ENCODE measurements around the gene ARID2. TPM values are rescaled to one million over a fixed set of nuclear protein-coding genes. Genes with fewer than 3 reads are reported as not detected.

Gene ARID2
- total RNA-seq, 4 donors from 2014 or later, result 10.5 to 25.0 (median 11.7) TPM

- Histone ChIP-seq H3K4me1 (peaks cover 23 to 26% of the 10 kb centered on the region in 2 donors), H3K4me3 (no peak overlapping the region), H3K27me3 (no peaks in the 10 kb centered on the region), H3K36me3 (no peaks in the 10 kb centered on the region), H3K27ac (peak overlapping the region in 1 of 4 donors; percentile 1), H3K9me3 (no peaks in the 10 kb centered on the region)
- in situ Hi-C loops (cut with MboI; ENCODE audit: low sequenced_read_pairs in 4 of 4) (loop anchor here in 1 of 4 donors (25.0 kb wide), 1 partner anchor 206 kb away; no protein-coding TSS in a partner anchor), intact Hi-C loops (cut with DNase I; ENCODE audit: low total_unique reads) (no loop called here)
- TF ChIP-seq POLR2A (IDR thresholded peaks at IDR 0.05), result no peak
- TF ChIP-seq CTCF (IDR thresholded peaks at IDR 0.05 in 4 of 5, conservative IDR thresholded peaks at IDR 0.05 in 1 of 5), result no peak
- no peak for DNase-seq
- no peak for ATAC-seq
These were observed 27.2 kb downstream of the ARID2 start for GRCh38 chr12:45756666-45757065.

- intact Hi-C loops (cut with DNase I; ENCODE audit: low total_unique reads) (no loop called here), in situ Hi-C loops (cut with MboI; ENCODE audit: low sequenced_read_pairs in 4 of 4) (loop anchor here in 1 of 4 donors (25.0 kb wide), 1 partner anchor 205 kb away; no protein-coding TSS in a partner anchor)
- ATAC-seq (no peak), DNase-seq (no peak)
- Histone ChIP-seq H3K27me3 (no peaks in the 10 kb centered on the region), H3K4me1 (peaks cover 22 to 29% of the 10 kb centered on the region in 2 donors), H3K36me3 (no peaks in the 10 kb centered on the region), H3K9me3 (no peaks in the 10 kb centered on the region), H3K27ac (peak overlapping the region in 1 of 4 donors; percentile 1), H3K4me3 (no peak overlapping the region)
- TF ChIP-seq CTCF (IDR thresholded peaks at IDR 0.05 in 4 of 5, conservative IDR thresholded peaks at IDR 0.05 in 1 of 5) (no peak), POLR2A (IDR thresholded peaks at IDR 0.05) (no peak)
These were observed 27.7 kb downstream of the ARID2 start for GRCh38 chr12:45757172-45757571.

- H3K4me3 ChIP-seq, result no peak overlapping the region
- H3K27me3 ChIP-seq, result no peaks in the 10 kb centered on the region
- in situ Hi-C loops (cut with MboI; ENCODE audit: low sequenced_read_pairs in 4 of 4), result loop anchor here in 2 of 4 donors (10.0 to 25.0 kb wide), 2 partner anchors 202 to 234 kb away; partner anchors contain the start of gene SCAF11 (in 1 of the 2)
- intact Hi-C loops (cut with DNase I; ENCODE audit: low total_unique reads), result no loop called here
- H3K36me3 ChIP-seq, result no peaks in the 10 kb centered on the region
- no peak for ATAC-seq
- no peaks in the 10 kb centered on the region for H3K9me3 ChIP-seq
- H3K4me1 ChIP-seq, result peaks cover 8 to 16% of the 10 kb centered on the region in 2 donors
- TF ChIP-seq CTCF (IDR thresholded peaks at IDR 0.05 in 4 of 5, conservative IDR thresholded peaks at IDR 0.05 in 1 of 5), result no peak
- no peak for TF ChIP-seq POLR2A (IDR thresholded peaks at IDR 0.05)
- H3K27ac ChIP-seq, result no peak overlapping the region
- no peak for DNase-seq
These were observed 30.8 kb downstream of the ARID2 start for GRCh38 chr12:45760333-45760732.

GRCh38 chr12:45762185-45763110, 32.9 kb downstream of the ARID2 start:
- in situ Hi-C loops (cut with MboI; ENCODE audit: low sequenced_read_pairs in 4 of 4), result loop anchor here in 2 of 4 donors (10.0 to 25.0 kb wide), 2 partner anchors 200 to 232 kb away; partner anchors contain the start of gene SCAF11 (in 1 of the 2)
- DNase-seq (no peak), ATAC-seq (peak; percentile 47 to 69)
- Histone ChIP-seq H3K4me1 (peaks cover 8 to 20% of the 10 kb centered on the region in 2 donors), H3K9me3 (no peaks in the 10 kb centered on the region), H3K4me3 (no peak overlapping the region), H3K27me3 (no peaks in the 10 kb centered on the region), H3K27ac (no peak overlapping the region), H3K36me3 (no peaks in the 10 kb centered on the region)
- peak in 4 of 5 experiments; percentile 22 to 63 (median 36) for TF ChIP-seq CTCF (IDR thresholded peaks at IDR 0.05 in 4 of 5, conservative IDR thresholded peaks at IDR 0.05 in 1 of 5)
- no peak for TF ChIP-seq POLR2A (IDR thresholded peaks at IDR 0.05)
- intact Hi-C loops (cut with DNase I; ENCODE audit: low total_unique reads), result no loop called here

Data from gastrocnemius medialis (tissue), 4 donors.